ENCODE measurements around the gene LCK. TPM values are rescaled to one million over a fixed set of nuclear protein-coding genes. Genes with fewer than 3 reads are reported as not detected.
"Not testable (repeated sequence)": the region's sequence is repeated elsewhere in the genome, so short reads cannot be mapped to it uniquely, and the experiment has no call there.

LCK gene
- polyA plus RNA-seq, 1 experiment = not detected

GRCh38 chr1:32273391-32274208, 22.5 kb downstream of the LCK start:
- Histone ChIP-seq H3K27ac (ENCODE audit: low read depth, low read length) (no peak overlapping the region), H3K27me3 (ENCODE audit: control insufficient read depth, insufficient read depth, low read length) (peaks cover 31% of the 10 kb centered on the region), H3K9me3 (ENCODE audit: control insufficient read depth, insufficient read depth, low read length) (peaks cover 9% of the 10 kb centered on the region; the same call in 1 of the 2 replicates), H3K4me3 (ENCODE audit: low read depth, low read length) (no peak overlapping the region)
- ChIA-PET CTCF (no interaction called here), POLR2A (no interaction called here)
- no peak for TF ChIP-seq CTCF (IDR thresholded peaks at IDR 0.05; ENCODE audit: low read depth, low read length)
- DNase-seq (ENCODE audit: low read depth, low spot score) = no peak

GRCh38 chr1:32274646-32275340, 23.7 kb downstream of the LCK start:
- no peak for DNase-seq (ENCODE audit: low read depth, low spot score)
- POLR2A ChIA-PET = no interaction called here
- H3K27ac ChIP-seq (ENCODE audit: low read depth, low read length) = no peak overlapping the region
- H3K4me3 ChIP-seq (ENCODE audit: low read depth, low read length) = no peak overlapping the region
- CTCF ChIA-PET = no interaction called here
- peaks cover 31% of the 10 kb centered on the region for H3K27me3 ChIP-seq (ENCODE audit: control insufficient read depth, insufficient read depth, low read length)
- no peak for TF ChIP-seq CTCF (IDR thresholded peaks at IDR 0.05; ENCODE audit: low read depth, low read length)
- H3K9me3 ChIP-seq (ENCODE audit: control insufficient read depth, insufficient read depth, low read length) = peaks cover 9% of the 10 kb centered on the region; the same call in 1 of the 2 replicates

GRCh38 chr1:32275424-32275823, 24.4 kb downstream of the LCK start:
- CTCF ChIA-PET = no interaction called here
- no peak for TF ChIP-seq CTCF (IDR thresholded peaks at IDR 0.05; ENCODE audit: low read depth, low read length)
- DNase-seq (ENCODE audit: low read depth, low spot score) = no peak

GRCh38 chr1:32276032-32276782, 25.1 kb downstream of the LCK start:
- Histone ChIP-seq H3K9me3 (ENCODE audit: control insufficient read depth, insufficient read depth, low read length) (peaks cover 9% of the 10 kb centered on the region; the same call in 1 of the 2 replicates), H3K27ac (ENCODE audit: low read depth, low read length) (no peak overlapping the region), H3K27me3 (ENCODE audit: control insufficient read depth, insufficient read depth, low read length) (peaks cover 31% of the 10 kb centered on the region), H3K4me3 (ENCODE audit: low read depth, low read length) (no peak overlapping the region)
- ChIA-PET CTCF (no interaction called here), POLR2A (interaction anchor here (0.7 kb wide), 1 partner anchor 35 kb away, joined by 3 read pairs; no protein-coding TSS in a partner anchor)
- no peak for TF ChIP-seq CTCF (IDR thresholded peaks at IDR 0.05; ENCODE audit: low read depth, low read length)
- DNase-seq (ENCODE audit: low read depth, low spot score) = no peak

More at GRCh38 chr1:32275424-32275823, 24.4 kb downstream of the LCK start:
- POLR2A ChIA-PET = no interaction called here
- H3K27me3 ChIP-seq (ENCODE audit: control insufficient read depth, insufficient read depth, low read length) = peaks cover 31% of the 10 kb centered on the region
- no peak overlapping the region for H3K27ac ChIP-seq (ENCODE audit: low read depth, low read length)
- H3K4me3 ChIP-seq (ENCODE audit: low read depth, low read length) = no peak overlapping the region
- peaks cover 9% of the 10 kb centered on the region; the same call in 1 of the 2 replicates for H3K9me3 ChIP-seq (ENCODE audit: control insufficient read depth, insufficient read depth, low read length)

- H3K9me3 ChIP-seq (ENCODE audit: control insufficient read depth, insufficient read depth, low read length); H3K27me3 ChIP-seq (ENCODE audit: control insufficient read depth, insufficient read depth, low read length); H3K4me3 ChIP-seq (ENCODE audit: low read depth, low read length); DNase-seq (ENCODE audit: low read depth, low spot score); POLR2A ChIA-PET; H3K27ac ChIP-seq (ENCODE audit: low read depth, low read length); CTCF ChIA-PET: not testable (repeated sequence)
Observed at GRCh38 chr1:32284777-32285176, 33.7 kb downstream of the LCK start.
